HG03354 (cell line): Measurements from ENCODE around the gene NR6A1.

Source experiments
- ATAC-seq: cut with Tn5 transposase; IDR thresholded peaks from one replicate; pipeline ENCODE4 v1.9.1; 2021; ENCODE audit warnings: mild to moderate bottlenecking; ENCODE audit not compliant: unreplicated experiment, poor library complexity, severe bottlenecking

The NR6A1 gene

GRCh38 chr9:124598048-124598447, 173.1 kb downstream of the NR6A1 start:
- ATAC-seq: no peak

GRCh38 chr9:124596172-124596839, 174.8 kb downstream of the NR6A1 start:
- ATAC-seq: no peak

DNA sequence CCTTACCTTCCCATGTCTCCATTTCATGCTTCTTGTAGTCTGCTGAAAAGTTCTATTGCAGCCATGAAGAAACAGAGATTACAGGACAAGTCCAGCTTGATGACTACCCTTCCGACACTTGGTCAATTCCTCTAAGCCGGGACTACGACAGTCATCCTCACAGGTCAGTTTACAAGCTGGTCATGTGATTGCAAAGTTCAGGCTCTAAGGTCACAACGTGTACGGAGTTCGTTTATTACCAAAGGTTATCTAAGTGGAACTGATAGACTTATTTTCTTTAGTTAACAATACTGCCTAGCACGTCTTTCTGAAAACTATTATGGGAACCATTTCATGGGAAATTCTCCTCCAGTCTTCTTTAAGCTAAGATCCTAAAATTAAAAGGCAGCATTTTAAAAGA, 175.4 kb downstream of the NR6A1 start:
- ATAC-seq: no peak

- no peak for ATAC-seq
These were observed 176.4 kb downstream of the NR6A1 start for GRCh38 chr9:124594673-124595072.

GRCh38 chr9:124594225-124594624, 176.9 kb downstream of the NR6A1 start:
- no peak for ATAC-seq

- no peak for ATAC-seq
These were observed 177.5 kb downstream of the NR6A1 start for GRCh38 chr9:124593651-124594058.

DNA sequence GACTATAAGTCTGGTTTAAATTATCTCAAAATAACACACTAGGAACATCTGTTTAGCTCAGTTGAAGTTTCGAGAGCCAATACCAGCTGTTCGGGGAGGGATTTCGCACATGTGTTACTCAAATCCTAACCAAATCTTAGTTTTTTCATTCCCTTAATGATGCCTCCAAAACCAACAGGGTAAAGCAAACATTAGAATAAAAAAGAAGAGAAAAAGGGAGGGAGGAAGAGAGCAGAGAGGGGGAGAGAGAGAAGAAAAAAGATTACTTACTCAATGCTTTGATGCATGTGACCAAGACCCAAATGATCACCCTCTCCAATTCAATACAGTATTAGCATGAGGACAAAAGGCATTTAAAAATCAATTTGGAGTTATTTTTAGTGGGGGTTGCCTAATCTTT, 177.9 kb downstream of the NR6A1 start:
- no peak for ATAC-seq

DNA sequence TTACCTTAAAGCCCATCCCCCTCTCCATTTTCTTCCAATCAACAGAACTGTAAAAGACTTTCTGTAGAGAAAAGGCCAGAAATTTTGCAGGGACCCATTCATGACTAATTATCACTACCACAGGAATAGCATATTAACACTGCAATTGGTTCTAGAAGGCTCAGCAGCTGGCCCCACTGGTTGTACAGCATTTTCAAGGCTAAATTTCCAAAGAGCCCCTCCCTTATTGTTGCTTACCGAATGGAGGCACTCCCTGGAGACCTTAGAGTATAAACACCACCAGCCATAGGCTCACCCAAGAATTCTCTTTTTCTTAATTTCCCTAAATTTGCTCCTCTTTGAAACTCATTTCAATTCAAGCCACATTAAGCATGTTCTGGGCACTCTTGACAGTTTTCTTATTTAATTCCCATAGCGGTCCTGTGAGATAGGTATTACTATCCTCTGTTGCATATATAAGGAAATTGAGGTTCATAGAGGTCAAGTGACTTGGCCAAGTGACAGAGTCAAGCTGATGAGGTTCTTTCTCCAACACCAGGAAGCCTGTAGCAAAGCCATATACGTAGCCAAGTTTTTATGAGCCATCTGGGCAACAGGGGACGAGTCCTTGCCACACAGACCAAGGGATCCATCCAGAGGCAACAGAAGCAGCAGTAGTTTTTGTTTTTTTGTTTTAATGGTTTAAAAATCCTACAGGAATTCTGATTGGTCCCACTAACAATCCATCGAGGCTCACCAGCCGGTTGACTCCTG, 180.0 kb downstream of the NR6A1 start:
- ATAC-seq: no peak

DNA sequence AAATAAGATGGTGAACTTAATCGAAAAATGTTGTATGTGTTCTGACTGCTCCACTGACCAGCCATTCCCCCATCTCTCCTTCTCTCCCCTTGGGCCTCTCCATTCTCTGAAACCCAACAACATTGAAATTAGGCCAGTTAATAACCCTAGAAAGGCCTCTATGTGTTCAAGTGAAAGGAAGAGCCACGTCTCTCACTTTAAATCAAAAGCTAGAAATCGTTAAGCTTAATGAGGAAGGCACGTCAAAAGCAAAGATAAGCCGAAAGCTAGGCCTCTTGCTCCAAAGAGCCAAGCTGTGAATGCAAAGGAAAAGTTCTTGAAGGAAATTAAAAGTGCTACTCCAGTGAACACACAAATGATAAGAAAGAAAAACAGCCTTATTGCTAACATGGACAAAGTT, 186.5 kb downstream of the NR6A1 start:
- ATAC-seq: no peak

GRCh38 chr9:124583134-124583533, 188.0 kb downstream of the NR6A1 start:
- no peak for ATAC-seq

DNA sequence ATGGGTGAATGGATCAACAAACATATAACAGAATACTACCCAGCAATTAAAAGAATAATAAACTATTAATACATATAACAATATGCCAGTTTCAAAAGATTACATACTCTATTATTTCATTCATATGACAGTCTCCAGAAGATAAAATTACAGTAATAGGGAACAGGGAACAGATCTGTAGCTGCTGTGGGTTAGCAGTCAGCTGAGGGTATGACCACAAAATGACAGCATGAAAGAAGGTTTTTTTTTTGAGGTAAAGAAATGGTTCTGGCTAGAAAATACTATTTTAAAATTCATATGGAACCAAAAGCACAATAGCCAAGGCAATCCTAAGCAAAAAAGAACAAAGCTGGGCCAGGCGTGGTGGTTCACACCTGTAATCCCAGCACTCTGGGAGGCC, 190.9 kb downstream of the NR6A1 start:
- ATAC-seq: no peak

DNA sequence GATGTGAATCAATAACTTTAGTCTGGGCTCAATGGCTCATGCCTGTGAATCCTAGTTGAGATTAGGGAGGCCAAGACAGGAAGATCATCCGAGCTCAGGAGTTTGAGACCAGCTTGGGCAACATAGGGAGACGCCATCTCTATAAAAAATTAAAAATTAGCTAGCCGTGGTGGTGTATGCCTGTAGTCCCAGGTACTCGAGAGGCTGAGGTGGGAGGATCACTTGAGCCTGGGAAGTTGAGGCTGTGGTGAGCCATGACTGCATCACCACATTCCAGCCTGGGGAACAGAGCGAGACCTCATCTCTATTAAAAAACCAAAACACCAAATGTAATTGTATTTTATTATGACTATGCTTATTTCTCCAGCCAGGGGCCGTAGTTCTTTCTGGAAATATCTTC, 194.4 kb downstream of the NR6A1 start:
- no peak for ATAC-seq

GRCh38 chr9:124574534-124575375, 196.4 kb downstream of the NR6A1 start:
- ATAC-seq: no peak

DNA sequence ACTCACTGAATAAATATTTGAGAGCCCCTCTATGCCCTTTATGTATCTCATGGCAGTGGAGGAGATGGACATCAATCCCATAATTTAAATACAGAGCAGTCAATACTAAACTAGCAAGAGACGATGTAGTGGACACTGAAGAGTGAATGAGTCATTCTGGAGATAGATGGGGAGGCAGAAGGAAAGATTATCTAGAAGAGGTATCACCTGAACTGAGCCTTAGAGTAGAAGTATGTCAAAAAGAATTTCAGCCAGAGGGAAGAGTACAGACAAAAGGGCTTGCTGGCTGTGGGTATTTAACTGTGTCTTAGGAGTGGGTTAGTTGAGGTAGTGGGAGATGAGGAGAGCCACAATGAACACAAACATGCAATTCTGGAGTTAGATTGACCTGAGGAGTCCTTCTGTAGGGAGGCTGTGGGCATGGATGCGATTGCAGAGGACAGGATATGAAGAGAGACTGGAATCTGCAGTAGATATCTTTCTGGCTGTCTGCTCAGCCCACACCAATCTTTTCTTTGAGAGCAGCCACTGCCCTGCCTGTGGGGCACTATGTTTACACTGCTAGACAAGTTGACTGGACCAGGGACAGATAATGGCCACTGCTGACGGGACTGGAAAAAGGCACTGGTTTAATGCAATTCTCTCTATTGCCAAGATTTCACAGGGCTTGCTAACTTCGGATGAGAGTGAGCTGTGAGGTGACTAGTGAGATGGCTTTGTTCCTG, 200.0 kb downstream of the NR6A1 start:
- ATAC-seq: no peak

- no peak for ATAC-seq
These were observed 201.2 kb downstream of the NR6A1 start for GRCh38 chr9:124569942-124570341.

GRCh38 chr9:124567362-124567761, 203.7 kb downstream of the NR6A1 start:
- no peak for ATAC-seq

DNA sequence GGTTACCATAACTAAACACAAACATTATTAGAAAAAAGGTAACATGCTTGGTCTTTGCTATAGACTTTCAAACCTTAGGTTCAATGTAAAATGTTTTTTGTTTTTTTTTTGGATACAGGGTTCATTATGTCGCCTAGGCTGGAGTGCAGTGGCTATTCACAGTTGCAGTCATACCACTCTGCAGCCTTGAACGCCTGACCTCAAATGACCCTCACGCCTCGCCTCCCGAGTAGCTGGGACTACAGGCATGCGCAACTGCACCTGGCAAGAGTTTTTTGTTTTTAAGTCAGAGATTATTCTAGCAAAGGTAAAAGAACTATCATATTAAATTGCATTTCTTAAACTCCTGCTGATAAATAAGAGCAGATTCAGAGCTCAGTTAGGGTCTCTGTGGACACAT, 208.8 kb downstream of the NR6A1 start:
- ATAC-seq: no peak

GRCh38 chr9:124559871-124560270, 211.2 kb downstream of the NR6A1 start:
- no peak for ATAC-seq

GRCh38 chr9:124558777-124559470, 212.2 kb downstream of the NR6A1 start:
- ATAC-seq: no peak
